ENCODE measurements around the gene FDXACB1. TPM values are rescaled to one million over a fixed set of nuclear protein-coding genes. Genes with fewer than 3 reads are reported as not detected.

Gene FDXACB1
- total RNA-seq, 1 donor from 2014 or later: 1.9 TPM

- no peak overlapping the region for H3K4me3 ChIP-seq
- ATAC-seq (no peak), DNase-seq (no peak)
- peaks cover 19% of the 10 kb centered on the region for H3K4me1 ChIP-seq
- H3K27ac ChIP-seq: no peak overlapping the region
- H3K27me3 ChIP-seq: no peaks in the 10 kb centered on the region
- TF ChIP-seq CTCF (IDR thresholded peaks at IDR 0.05): no peak
- intact Hi-C loops (cut with DNase I): loop anchor here (10.0 kb wide), 1 partner anchor 241 kb away; no protein-coding TSS in a partner anchor
- peaks cover 44% of the 10 kb centered on the region for H3K36me3 ChIP-seq
- no peaks in the 10 kb centered on the region for H3K9me3 ChIP-seq
These were observed 42.8 kb downstream of the FDXACB1 start for GRCh38 chr11:111836162-111836561.

GRCh38 chr11:111835665-111836064 is 43.3 kb downstream of the FDXACB1 start:
- no peaks in the 10 kb centered on the region for H3K9me3 ChIP-seq
- ATAC-seq: no peak
- H3K4me1 ChIP-seq: peaks cover 19% of the 10 kb centered on the region
- no peaks in the 10 kb centered on the region for H3K27me3 ChIP-seq
- peaks cover 49% of the 10 kb centered on the region for H3K36me3 ChIP-seq
- H3K4me3 ChIP-seq: no peak overlapping the region
- DNase-seq: no peak
- intact Hi-C loops (cut with DNase I): loop anchor here (10.0 kb wide), 1 partner anchor 241 kb away; no protein-coding TSS in a partner anchor
- TF ChIP-seq CTCF (IDR thresholded peaks at IDR 0.05): no peak
- no peak overlapping the region for H3K27ac ChIP-seq

GRCh38 chr11:111834432-111835163 is 44.4 kb downstream of the FDXACB1 start:
- no peak overlapping the region for H3K27ac ChIP-seq
- TF ChIP-seq CTCF (IDR thresholded peaks at IDR 0.05): no peak
- ATAC-seq (no peak), DNase-seq (no peak)
- H3K4me1 ChIP-seq: peaks cover 19% of the 10 kb centered on the region
- intact Hi-C loops (cut with DNase I): loop anchor here (10.0 kb wide), 1 partner anchor 240 kb away; no protein-coding TSS in a partner anchor
- peaks cover 52% of the 10 kb centered on the region for H3K36me3 ChIP-seq
- no peaks in the 10 kb centered on the region for H3K27me3 ChIP-seq
- no peaks in the 10 kb centered on the region for H3K9me3 ChIP-seq
- H3K4me3 ChIP-seq: no peak overlapping the region

GRCh38 chr11:111833524-111833923 is 45.4 kb downstream of the FDXACB1 start:
- DNase-seq (no peak), ATAC-seq (no peak)
- Histone ChIP-seq H3K4me3 (no peak overlapping the region), H3K36me3 (peaks cover 52% of the 10 kb centered on the region), H3K4me1 (peaks cover 19% of the 10 kb centered on the region), H3K27ac (no peak overlapping the region), H3K27me3 (no peaks in the 10 kb centered on the region), H3K9me3 (no peaks in the 10 kb centered on the region)
- intact Hi-C loops (cut with DNase I): loop anchor here (10.0 kb wide), 1 partner anchor 239 kb away; no protein-coding TSS in a partner anchor
- no peak for TF ChIP-seq CTCF (IDR thresholded peaks at IDR 0.05)

GRCh38 chr11:111829185-111829968 is 49.6 kb downstream of the FDXACB1 start:
- DNase-seq (no peak), ATAC-seq (no peak)
- intact Hi-C loops (cut with DNase I): no loop called here
- Histone ChIP-seq H3K27ac (no peak overlapping the region), H3K4me3 (no peak overlapping the region), H3K36me3 (peaks cover 26% of the 10 kb centered on the region), H3K9me3 (no peaks in the 10 kb centered on the region), H3K27me3 (no peaks in the 10 kb centered on the region), H3K4me1 (peaks cover 6% of the 10 kb centered on the region)
- no peak for TF ChIP-seq CTCF (IDR thresholded peaks at IDR 0.05)
